ENCODE results near the gene DAZL.

Gene DAZL

DNA sequence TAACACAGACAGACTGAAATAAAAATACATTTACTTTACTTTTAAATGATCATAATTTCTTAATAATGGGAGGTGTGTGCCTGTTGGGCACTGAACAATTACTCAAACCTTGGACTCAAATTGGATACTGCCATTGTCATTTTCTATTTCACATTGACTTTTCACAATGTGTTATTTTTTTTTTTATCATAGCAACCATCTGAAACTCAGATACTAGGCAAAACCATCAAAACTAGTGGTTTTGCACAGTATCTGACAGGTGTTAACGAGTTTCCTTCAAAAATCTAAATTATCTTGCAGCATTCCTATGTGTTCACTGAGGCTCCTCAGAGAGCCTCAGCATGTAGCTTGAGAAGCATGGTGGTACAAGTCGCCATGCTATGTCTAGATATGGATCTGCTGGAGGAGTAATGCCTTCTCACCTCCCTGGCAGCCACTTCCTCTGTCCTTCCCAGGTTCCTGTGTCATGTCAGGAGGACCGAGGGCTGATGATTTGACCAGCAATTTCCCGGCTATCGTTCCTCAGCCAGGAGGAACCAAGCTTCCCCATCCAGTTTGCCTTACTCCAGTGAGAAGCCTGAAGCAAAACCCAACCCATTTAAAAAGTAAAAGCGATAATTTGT, 61.9 kb downstream of the DAZL start:
- DNase-seq (ENCODE audit: low read depth): no peak

DNA sequence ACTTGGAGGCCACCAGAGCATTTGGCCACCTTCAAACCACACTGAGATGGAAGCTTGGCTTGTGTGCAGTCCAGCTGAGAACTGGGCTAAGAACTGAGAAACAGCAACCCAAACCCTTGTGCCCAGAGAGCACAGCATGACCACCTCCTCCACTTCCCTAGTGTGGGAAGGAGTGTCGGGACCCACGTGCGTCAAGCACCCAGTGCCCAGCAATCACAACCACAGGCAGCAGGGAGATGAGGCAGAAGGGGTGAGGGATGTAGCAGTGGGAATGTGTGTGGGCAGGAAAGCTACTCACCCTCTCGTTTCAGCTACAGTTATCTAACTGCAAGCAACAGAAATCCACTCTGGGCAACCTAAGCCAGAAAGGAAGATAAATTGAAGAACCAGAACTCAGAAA, 66.7 kb downstream of the DAZL start:
- no peak for DNase-seq (ENCODE audit: low read depth)

DNA sequence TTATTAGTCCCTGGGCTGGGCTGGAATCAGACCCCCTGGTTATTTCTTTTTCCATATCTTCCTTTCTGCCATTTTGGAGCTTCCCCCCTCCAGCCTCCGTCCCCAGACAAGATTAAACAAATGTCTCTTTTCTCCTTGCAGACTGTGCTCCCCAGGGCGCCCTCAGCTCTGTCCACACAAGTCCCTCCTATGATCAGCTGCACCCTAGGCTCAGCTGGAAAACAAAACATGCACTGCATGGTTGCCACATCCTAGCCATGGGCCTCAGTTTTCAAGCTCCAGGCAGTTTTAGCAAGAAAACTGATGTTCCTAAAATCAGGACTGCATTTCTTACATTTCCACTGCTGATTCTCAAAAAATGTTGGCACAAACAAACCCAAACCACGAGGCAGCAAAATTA, 68.2 kb downstream of the DAZL start:
- DNase-seq (ENCODE audit: low read depth): no peak
